GM12891 (cell line): ENCODE data around the gene TRIP4.

Experiments used
- PAX5 ChIP-seq: IDR thresholded peaks from 2 replicates; pipeline ENCODE4 v1.6.1; 2011; ENCODE audit warnings: low read length, moderate library complexity, mild to moderate bottlenecking; ENCODE audit not compliant: insufficient read depth, severe bottlenecking
- POLR2A ChIP-seq: IDR thresholded peaks from 2 replicates; pipeline ENCODE4 v1.6.1; 2011; ENCODE audit warnings: low read depth, low read length, control low read depth
- POLR2AphosphoS5 ChIP-seq: IDR thresholded peaks from 2 replicates; pipeline ENCODE4 v1.6.1; 2011; ENCODE audit warnings: low read depth, low read length, control low read depth
- SPI1 ChIP-seq: IDR thresholded peaks from 2 replicates; pipeline ENCODE4 v1.6.1; 2011; ENCODE audit warnings: low read depth, low read length, control low read depth
- TAF1 ChIP-seq: IDR thresholded peaks from 2 replicates; pipeline ENCODE4 v1.6.1; 2011; ENCODE audit warnings: low read depth, low read length, control low read depth

GRCh38 chr15:64348455-64348854 is 39.2 kb upstream of the TRIP4 start:
- TF ChIP-seq POLR2AphosphoS5 (no peak), POLR2A (no peak), SPI1 (no peak), TAF1 (no peak), PAX5 (no peak)
